GM19240 (cell line): ENCODE data around the gene PRR13.
A peak's percentile ranks its signal among the peaks of the same experiment; 100 is the strongest.
"Not testable (repeated sequence)": the region's sequence is repeated elsewhere in the genome, so short reads cannot be mapped to it uniquely, and the experiment has no call there.

Source experiments
- DNase-seq: peaks from one replicate; pipeline ENCODE4 v3.0.0; 2011; ENCODE audit warnings: low spot score; ENCODE audit not compliant: insufficient read length

Gene PRR13

DNA sequence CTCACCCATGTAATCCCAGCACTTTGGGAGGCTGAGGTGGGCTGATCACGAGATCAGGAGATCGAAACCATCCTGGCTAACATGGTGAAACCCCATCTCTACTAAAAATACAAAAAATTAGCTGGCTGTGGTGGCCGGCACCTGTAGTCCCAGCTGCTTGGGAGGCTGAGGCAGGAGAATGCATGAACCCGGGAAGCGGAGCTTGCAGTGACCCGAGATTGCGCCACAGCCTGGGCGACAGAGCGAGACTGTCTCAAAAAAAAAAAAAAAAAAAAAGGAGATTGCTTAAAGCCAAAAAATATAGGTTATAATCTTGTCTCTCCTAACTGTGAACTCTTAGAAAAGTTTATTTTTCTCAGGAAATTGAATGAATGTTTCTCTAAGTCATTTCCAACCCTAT lies 6.2 kb upstream of the PRR13 start:
- not testable (repeated sequence) for DNase-seq

DNA sequence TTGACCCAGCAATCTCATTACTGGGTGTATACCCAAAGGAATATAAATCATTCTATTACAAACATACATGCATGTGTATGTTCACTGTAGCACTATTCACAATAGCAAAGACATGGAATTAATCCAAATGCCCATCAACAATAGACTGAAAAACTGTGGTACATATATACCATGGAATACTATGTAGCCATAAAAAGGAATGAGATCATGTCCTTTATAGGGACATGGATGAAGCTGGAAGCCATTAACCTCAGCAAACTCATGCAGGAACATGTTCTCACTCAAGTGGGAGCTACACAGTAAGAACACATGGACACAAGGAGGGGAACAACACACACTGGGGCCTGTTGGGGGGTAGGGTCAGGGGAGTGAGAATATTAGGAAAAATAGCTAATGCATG lies 2.0 kb upstream of the PRR13 start:
- DNase-seq, result not testable (repeated sequence)

DNA sequence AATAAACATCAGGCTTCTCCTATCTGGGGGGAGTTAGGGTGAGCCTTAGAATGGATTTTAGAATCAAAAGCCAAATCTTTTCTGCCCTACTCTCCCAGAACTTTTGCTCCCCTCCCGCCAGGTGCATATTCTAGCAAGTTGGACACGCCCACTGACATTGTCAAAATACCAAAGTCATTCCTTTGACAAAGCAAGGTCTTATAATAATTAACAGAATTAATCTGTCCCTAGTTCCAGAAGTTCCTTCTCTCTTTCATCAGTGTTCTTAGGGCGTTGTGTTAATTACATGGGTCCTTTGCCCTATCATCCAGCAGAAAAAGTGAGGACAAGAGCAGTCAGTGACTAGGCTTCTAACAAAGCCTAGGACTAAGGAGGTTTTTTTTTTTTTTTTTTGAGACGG lies 2.4 kb downstream of the PRR13 start:
- DNase-seq, result no peak

DNA sequence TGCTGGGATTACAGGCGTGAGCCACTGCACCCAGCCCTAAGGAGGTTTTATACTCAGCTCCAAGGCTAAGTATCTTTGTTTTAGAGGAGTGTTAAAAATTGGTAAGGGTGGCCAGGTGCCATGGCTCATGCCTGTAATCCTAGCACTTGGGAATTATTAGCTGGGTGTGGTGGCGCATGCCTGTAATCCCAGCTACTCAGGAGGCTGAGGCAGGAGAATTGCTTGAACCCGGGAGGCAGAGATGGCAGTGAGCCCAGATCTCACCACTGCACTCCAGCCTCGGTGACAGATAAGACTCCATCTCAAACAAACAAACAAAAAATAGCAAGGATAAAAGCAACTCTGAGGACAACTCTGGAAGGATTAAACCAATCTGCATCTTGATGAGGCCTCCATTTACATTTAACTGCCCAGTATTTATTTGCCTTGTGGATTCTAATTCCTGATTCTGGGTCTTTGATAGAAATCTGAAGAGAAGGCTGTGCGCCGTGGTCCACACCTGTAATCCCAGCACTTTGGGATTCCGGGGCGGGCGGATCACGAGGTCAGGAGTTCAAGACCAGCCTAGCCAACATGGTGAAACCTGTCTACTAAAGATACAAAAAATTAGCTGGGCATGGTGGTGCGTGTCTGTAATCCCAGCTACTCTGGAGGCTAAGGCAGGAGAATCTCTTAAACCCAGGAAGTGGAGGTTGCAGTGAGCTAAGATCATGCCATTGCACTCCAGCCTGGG lies 3.2 kb downstream of the PRR13 start:
- DNase-seq, result not testable (repeated sequence)

DNA sequence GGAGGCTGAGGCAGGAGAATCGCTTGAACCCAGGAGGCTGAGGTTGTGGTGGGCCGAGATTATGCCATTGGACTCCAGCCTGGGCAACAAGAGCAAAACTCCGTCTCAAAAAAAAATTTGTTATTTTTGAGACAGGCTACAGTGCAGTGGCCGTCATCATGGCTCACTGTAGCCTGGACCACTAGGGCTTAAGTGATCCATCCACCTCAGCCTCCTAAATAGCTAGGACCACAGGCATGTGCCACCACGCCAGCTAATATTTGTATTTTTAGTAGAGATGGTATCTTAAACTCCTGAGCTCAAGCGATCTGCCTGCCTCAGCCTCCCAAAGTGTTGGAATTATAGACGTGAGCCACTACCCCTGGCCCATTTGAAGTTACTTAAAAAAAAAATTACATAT lies 9.4 kb downstream of the PRR13 start:
- DNase-seq, result no peak

DNA sequence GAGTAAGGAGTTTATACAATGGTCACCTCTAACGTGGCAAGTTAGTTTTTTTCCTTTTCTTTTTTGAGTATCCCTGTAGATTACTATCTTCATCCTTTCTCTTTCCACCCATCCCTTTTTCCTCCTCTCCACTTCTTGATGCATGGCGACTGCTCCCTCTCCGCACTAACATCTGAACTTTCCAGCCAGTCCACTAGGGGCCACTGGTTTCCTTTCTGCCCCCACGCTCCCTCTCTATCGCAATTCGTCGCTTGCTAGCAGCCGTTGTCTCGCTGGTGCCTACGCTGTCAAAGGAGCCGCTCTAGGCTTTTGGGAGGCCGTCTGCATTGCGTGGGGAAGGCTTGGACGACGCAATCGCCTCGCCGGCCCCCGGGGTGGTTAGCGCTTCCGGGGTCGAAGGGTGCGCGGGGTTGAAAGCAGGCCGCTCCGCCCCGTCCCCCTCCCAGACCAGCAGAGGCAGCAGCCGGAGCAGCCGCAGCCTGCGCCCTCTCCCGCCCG lies 10.2 kb downstream of the PRR13 start, which contains the start of gene PCBP2:
PCBP2 (plus strand) TSS at position 442 of the 498 bp plus-strand sequence. CDS start 2,699 bp downstream, outside the sequence.
- DNase-seq, result peak; percentile 87

DNA sequence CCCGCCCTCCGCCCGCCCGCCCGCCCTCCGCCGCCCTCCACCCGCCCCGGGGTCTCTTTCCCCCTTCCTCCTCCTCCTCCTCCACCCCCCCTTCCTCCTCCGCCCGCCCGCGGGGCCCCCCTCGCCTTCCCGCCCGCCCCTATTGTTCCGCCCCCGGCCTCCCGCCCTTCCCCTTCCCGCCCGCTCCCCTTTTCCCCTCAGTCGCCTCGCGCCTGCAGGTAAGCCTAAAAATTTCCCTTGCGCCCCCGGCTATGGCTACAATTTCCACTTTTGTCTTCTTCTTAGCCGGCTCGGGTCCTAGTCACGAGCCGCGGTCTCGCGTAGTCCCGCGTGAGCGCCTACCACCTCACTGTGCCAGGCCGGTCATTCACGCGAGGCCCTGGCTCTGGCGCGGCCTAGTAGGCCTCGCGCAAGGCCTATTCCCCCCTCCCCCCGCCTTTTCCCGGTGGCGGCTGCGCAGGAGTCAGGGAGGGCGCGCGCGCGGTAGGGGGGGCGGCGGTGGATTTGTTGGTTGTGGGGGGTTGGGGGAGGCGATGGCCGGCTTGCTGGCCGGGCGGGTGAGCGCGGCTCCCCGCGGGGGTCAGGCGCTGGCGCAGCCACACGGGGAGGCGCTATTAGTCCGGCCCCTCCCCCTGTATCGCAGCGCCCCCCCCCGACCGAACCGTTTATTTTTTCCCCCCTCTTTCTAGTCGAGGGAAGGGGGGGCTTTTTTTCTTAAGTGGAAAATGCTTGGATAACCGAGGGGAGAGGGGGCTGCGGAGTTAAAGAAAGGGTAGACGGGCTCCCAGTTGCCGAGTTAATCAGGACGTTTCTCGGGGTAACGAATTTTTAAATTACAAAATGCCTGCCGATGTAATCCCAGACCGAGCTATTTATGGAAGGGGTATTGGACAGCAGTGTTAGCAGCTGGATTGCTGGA lies 10.9 kb downstream of the PRR13 start:
- DNase-seq, result peak; percentile 41

DNA sequence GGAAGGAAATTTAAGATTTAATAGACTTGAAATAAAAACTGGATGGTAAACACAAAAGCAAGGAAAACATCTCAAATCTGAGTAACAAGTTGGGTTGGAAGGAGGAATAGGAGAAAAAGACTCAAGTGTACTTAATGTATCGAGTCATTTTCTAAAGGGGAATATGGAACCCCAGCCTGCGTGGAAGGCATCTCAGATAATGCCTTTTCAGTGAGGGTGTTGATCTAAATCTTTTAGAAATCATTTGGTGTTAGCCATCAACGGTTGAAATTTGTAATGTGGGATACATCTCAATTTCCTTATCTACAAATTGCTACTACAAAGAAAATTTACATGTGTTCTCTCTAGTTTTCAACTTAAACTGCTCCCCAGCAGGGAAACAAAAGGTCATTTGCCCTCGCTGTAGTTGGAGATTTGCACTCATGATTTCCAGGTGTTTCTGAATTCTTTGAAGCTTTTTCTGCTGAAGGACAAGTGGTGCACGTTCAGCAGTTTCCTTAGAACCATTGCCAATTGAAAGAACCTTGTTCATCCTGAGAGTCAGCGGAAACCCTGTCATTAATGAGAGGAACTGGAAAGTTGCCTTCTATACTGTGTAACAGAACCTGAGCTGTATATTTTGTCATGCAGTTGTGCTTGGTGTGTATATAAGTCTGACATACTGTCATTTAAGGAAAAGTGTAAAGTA lies 12.6 kb downstream of the PRR13 start:
- no peak for DNase-seq

DNA sequence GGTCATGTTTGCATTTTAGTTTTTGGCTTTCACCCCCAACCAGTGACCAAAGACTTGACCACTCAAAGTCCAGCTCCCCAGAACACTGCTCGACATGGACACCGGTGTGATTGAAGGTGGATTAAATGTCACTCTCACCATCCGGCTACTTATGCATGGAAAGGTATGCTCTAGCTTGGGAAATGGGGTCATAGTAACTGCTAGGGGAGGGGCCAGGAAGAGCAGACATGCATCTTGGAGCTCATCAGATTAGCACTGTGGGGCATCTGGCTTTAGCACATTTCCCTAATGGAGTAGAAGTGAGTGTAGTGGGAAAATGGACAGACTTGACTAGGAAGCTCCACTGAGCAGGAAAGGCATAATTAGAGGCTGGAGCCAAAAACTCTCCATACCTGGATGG lies 13.2 kb downstream of the PRR13 start:
- DNase-seq, result no peak

DNA sequence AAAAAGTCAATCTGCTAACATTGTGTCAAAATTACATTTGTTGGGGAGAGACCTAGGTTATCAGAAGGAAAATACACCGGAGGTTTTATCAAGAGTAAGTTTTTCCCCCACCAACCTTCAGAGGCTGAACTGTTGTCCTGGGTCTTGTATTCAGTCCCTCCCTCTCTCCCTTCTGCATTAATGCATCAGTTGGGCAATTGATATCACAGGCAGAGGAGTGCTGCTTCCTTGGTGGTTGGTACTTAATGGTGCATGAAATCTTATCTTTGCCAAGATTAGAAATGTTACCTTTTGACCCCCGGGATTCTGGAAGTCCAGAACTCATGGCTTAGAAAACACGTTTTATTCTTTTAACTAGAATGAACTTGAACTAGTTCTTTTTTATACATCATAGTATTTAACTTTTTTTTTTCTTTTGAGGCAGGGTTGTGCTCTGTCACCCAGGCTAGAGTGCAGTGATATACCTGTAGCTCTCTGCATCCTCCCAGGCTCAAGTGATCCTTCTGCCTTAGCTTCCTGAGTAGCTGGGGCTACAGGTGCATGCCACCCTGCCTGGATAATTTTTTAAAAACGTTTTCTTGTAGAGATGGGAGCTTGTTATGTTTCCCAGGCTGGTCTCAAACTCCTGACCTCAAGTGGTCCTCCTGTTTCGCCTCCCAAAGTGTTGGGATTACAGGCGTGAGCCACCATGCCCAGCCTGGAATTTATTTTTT lies 15.3 kb downstream of the PRR13 start:
- DNase-seq, result no peak

DNA sequence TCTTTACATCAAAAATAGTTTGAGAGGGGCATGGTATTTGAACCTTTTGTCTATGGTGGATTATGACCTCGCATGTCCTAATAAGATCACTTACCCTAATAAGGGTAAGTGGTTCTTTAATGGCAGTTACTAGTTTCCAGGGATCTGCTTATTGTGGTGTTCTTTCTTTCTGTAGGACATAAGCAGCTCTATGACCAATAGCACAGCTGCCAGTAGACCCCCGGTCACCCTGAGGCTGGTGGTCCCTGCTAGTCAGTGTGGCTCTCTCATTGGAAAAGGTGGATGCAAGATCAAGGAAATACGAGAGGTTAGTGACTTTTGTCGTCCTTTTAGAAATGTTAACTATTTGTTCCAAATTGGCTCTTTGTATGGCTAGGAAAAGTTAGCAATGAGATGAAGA lies 17.6 kb downstream of the PRR13 start:
- no peak for DNase-seq

DNA sequence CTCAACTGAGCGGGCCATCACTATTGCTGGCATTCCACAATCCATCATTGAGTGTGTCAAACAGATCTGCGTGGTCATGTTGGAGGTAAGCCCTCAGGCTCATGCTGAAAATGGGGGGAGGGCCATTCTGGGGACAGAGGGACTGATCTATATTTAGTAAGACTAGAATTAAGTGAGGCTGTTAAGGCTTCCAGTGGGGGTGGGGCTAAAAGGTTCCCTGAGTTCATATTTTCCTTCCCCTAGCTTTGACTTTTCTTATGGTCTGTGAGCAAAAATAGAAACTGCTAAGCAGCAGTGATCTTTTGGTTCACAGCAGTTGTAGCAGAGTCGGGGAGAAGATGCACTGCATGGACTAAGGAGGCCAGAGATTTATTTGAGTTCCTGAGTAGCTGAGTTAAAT lies 19.5 kb downstream of the PRR13 start:
- DNase-seq, result no peak

DNA sequence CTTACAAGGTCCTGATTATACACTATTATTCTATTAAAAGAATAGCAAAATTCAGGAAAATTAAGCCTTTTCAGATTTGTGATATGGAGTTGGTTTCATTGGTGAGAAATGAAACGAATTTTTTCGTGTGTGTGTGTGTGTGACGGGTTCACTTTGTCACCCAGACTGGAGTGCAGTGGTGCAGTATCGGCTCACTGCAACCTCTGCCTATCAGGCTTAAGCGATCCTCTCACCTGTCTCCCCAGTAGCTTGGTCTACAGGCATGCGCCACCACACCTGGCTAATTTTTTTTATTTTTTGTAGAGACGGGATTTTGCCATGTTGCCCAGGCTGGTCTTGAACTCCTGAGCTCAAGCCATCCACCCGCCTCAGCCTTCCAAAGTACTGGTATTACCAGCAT lies 20.1 kb downstream of the PRR13 start:
- no peak for DNase-seq

DNA sequence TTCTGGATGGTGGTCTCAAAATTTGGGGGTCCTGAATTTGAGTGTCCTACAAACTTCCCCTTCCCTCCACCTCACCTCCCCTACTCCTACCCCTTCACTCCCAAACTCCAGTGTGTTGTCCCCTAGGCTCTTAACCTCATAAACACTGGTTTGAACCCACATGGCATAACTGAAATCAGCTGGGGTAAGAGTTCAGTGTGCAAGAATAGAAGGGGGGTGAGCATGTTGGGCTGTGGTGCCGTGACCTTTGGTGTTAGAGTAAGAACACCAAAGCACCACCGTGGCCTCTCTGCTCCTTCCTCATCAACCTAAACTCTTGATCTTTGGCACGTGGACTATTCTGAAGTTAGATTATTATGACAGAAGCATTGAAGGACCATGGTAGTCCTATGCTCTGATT lies 21.4 kb downstream of the PRR13 start:
- no peak for DNase-seq

DNA sequence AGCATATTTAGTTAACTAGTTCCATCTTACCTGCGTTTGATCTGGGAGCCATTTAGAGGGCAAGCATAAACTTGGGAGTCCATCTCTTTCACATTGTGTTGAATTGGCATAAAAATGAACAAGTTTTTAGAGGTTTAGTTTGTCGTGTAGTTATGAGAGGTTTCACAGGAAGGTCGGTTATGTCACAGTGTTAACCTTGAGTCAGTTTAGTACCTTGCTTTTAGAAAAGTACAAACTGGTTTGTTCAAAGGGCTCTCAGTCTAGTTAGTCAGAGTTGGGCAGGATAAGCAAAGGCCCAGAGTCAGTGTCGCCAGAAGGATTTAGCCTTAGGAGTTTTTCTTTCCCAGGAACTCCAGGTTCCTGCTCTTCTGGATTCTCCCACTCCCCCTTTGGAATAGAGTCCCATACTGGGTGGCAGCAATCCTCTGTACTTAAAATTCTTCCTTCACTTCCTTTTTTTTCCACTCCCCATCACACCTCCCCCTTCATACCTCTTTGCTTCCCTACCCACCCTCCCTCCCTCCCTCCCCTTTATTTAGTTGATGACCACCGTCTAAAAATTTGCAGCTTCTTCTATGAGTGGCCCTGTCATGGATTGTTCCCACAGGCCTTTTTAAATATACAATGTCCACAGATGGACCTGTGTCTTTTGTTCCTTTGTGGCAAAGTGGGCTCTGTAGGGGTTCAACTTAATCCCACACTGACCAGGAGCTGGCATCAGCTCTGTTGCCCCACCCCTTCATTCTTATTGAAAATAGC lies 22.4 kb downstream of the PRR13 start:
- DNase-seq, result no peak

DNA sequence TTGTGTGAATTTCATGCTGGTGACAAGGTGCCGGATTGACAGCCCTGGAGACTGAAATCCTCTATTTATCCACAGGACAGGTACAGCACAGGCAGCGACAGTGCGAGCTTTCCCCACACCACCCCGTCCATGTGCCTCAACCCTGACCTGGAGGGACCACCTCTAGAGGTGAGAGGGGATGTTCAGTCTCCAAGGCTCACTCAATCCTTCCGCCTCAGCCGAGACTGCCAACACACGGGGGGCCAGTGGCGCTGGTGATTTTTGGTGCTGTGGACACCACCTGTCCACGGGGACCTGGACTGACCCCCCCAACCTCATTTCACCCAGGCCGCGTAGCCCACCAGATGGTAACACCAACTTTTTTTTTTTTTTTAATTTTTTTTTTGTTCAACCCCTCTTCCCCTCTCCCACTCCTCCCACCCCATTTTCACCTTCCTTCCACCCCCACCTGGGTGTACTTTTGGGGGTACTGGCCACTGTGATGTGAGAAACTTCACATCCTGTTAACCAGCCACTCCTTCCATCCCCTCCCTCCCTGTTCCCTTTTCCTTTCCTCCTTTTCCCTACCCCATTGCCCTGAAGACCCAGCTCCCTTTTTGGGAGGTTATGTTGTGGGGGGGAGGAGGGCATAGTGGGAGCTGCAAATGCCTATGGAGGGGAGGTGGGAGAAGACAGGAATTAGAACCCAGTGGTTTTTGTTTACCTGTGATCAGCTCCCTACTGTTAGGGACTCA lies 23.3 kb downstream of the PRR13 start:
- DNase-seq, result no peak

DNA sequence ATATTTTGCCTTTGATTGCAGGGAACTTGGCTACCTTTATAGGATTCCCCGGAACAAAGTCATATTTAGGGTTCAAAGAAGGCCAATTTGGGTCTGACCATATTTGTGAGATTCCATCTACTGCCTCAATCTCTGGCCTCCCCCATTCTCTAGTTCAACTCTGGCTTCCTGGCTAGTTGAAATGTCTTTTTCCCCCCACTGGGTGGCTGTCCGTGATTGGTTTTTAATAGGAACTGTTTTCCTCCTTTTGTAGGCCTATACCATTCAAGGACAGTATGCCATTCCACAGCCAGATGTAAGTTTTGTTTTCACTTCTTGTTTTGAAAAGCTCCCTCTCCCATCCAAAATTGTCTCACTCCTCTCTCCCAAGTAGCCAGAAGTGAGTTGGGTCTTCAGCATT lies 24.1 kb downstream of the PRR13 start:
- no peak for DNase-seq

DNA sequence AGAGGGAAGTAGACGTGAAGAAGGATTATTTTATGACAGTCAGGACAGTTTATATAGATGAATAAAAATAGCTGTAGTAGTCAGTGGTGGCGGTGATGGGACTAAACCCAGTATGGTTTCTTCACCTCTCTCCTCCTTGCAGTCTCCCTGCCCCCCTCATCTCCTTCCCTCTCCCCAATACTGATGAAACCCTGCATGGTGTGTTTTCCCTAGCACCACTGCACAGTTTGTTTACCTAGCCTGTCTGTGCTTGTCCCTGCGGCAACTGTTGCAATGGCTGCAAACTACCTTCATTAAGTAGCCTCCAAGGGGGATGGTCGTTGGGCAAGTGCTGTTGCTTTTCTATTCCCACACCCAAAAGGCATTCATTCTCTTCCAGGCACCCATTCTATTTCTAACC lies 25.1 kb downstream of the PRR13 start:
- DNase-seq, result no peak

DNA sequence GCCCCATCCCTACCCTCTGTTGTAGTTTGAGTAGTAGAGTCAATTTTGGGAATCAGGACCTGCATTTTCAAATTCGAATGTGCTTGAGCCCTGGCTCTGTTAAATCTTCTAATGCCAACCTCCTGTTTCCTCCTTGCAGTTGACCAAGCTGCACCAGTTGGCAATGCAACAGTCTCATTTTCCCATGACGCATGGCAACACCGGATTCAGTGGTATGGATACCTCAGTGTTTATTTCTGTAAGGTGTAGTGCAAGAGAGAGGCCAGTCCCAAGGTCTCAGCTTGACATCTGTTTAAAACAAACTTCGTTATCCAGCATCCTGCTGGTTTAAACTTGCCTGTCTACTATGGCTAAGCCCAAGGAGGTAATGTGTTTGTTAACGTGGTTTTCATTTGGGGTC lies 25.5 kb downstream of the PRR13 start:
- DNase-seq, result no peak

DNA sequence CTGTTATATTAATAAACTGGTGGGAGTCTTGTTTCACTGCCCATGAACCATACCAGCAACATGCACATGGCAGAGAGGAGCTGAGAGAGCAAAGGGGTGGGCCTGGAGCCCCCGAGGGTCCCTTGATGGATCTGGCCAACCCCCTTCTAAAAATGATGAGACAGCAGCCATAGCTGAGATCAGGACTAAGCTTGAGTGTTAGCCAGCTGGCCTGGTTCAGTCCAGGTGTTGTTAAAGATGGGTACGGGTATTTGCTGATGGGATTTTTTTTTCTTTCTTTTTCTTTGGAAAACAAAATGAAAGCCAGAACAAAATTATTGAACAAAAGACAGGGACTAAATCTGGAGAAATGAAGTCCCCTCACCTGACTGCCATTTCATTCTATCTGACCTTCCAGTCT lies 26.3 kb downstream of the PRR13 start:
- no peak for DNase-seq
